Astrocyte (in vitro differentiated cells and primary cell): Measurements from ENCODE around the gene BMPR1B.

Experiments
- EZH2 ChIP-seq: IDR thresholded peaks from 2 replicates; pipeline ENCODE4 v1.6.1; 2012; ENCODE audit warnings: mild to moderate bottlenecking, low read length, inconsistent platforms; ENCODE audit not compliant: insufficient read depth
- TF ChIP-seq, protein P1 (sequence below): IDR thresholded peaks from 2 replicates; pipeline ENCODE4 v1.5.1; 2011; ENCODE audit warnings: low read depth, mild to moderate bottlenecking, inconsistent platforms, low read length, moderate library complexity; ENCODE audit not compliant: insufficient read depth

GRCh38 chr4:95091272-95091671 is 333.5 kb downstream of the BMPR1B start:
- TF ChIP-seq, protein P1, sequence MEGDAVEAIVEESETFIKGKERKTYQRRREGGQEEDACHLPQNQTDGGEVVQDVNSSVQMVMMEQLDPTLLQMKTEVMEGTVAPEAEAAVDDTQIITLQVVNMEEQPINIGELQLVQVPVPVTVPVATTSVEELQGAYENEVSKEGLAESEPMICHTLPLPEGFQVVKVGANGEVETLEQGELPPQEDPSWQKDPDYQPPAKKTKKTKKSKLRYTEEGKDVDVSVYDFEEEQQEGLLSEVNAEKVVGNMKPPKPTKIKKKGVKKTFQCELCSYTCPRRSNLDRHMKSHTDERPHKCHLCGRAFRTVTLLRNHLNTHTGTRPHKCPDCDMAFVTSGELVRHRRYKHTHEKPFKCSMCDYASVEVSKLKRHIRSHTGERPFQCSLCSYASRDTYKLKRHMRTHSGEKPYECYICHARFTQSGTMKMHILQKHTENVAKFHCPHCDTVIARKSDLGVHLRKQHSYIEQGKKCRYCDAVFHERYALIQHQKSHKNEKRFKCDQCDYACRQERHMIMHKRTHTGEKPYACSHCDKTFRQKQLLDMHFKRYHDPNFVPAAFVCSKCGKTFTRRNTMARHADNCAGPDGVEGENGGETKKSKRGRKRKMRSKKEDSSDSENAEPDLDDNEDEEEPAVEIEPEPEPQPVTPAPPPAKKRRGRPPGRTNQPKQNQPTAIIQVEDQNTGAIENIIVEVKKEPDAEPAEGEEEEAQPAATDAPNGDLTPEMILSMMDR = no peak
- no peak for TF ChIP-seq EZH2
